ENCODE results near the gene POC1A.

Gene POC1A

DNA sequence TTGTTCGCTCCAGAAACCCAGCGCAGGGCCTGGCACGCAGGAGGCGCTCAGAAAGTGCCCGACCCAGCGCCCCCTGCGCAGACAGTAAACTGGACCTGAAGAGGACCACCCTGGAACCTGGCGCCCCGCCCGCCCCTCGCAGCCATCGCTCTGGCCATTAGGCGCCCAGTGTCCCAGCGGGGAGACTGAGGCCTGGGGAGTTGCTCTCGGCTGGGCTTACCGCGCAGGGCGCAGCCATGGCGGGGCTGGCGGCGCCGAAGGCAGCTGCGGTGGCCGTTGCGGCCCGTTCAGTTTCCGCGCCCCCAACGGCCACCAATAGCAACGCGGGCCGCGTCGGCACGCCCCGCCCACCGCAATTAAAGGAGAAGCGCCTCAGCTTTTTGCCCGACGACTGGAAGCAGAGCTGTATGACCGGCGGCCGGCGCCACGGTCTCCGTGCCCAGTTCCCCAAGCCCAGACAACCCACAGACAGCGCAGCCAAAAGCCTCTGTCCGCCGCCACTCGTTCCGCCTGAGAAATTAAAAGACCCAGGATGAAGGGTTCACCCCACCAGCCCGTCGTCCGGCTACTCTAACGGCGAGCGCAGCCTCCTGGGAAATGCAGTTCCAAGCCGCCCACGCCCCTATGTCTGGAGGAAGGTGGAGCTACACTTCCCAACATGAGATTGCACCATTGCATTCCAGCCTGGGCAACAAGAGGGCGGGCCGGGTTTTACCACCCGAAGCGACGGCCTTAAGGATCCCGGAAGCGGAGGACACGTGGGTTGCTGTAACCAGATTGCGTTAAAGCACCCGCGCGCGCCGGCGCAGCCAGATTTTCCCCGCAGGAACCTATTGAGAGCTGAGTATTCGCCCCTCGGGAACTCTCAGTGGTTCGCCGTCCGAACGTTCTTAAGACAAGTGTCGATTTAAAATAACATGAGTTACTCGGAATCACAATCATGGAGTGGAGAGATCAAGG lies at the start of gene POC1A:
Gene POC1A, minus strand, starts transcription at position 289 of the 960 bp plus-strand sequence. Its CDS starts 51 bp downstream, at position 238.
- DNase-seq, result peak; percentile 78

DNA sequence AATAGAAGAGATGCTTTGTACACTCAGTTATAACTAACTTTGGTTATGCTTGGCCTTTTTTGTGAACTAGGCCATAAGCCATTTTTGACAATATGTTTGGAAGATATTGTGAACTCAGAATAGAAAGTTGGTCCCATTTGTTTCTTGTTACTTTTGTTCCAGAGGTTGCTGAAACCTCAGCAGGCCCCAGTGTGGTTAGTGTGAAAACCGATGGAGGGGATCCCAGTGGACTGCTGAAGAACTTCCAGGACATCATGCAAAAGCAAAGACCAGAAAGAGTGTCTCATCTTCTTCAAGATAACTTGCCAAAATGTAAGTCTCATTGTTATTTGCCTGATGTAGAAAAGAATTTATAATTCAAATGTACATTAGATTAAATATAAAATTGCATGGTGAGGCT lies 49.5 kb upstream of the POC1A start:
- DNase-seq, result no peak

DNA sequence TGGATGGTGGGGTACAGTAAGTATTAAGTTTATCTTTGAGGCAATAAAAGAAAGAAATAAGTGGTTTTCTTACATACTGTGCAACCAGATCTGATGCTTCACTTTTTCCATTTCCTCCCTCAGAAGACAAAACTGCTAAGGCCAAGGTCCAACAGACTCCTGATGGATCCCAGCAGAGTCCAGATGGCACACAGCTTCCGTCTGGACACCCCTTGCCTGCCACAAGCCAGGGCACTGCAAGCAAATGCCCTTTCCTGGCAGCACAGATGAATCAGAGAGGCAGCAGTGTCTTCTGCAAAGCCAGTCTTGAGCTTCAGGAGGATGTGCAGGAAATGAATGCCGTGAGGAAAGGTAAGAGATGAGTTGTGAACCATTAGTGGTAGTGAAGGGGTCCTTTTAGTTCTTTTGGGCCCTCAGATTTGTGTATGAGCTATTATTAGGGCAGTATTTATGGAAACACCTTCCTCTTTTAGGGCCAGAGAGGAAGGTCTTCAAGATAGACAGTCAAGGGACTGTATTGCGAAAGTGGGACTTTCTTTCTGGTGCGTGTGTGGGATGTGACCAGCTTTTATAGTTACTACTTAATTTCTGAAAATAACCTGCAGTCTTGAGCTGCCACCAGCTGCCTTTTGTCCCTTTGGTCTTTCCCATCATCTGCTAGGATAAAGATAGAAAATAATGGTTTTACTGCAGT lies 48.3 kb upstream of the POC1A start:
- no peak for DNase-seq

GRCh38 chr3:52200981-52201679 lies 46.9 kb upstream of the POC1A start:
- DNase-seq, result no peak

- DNase-seq, result no peak
Measured at GRCh38 chr3:52198643-52199608, 44.7 kb upstream of the POC1A start.

DNA sequence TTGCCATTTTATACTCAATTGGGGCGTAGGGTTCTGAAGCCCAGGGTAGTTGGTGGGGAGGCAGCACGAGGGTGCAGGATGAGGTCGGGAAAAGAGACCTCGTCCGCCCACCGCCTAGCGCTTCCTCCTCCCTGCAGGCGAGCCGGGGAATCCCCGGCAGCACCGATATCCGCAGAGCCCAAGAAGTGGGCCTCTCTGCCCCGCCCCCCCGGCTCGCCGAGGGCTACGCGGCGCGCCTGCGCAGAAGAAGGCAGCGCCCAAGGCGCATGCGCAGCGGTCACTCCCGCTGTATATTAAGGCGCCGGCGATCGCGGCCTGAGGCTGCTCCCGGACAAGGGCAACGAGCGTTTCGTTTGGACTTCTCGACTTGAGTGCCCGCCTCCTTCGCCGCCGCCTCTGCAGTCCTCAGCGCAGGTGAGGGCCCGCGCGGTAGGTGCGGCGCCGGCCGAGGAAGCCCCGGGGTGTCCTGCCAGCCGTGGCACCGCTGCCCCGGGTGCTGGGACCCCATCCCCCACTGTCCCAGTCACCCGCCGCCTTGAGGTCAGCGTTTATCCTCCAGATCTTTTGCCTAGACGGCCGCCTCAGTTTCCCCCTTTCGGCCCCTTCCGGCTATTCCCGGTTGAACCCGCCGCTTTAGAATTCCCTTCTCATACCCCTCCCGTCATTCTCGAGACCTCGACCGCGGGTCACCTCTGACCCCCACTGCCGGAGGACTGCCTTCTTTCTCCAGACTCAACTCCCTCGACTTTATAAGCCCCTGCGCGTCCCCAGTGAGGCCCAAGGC lies 43.8 kb upstream of the POC1A start, which contains the start of gene ALAS1:
Gene ALAS1, plus strand, starts transcription at position 319 of the 784 bp plus-strand sequence. CDS start 1,082 bp downstream, outside the sequence.
- DNase-seq, result peak; percentile 80

- no peak for DNase-seq
Measured at GRCh38 chr3:52197499-52197841, 43.2 kb upstream of the POC1A start.

GRCh38 chr3:52196977-52197376 lies 42.8 kb upstream of the POC1A start:
- no peak for DNase-seq

- DNase-seq, result no peak
Measured at GRCh38 chr3:52195823-52196331, 41.7 kb upstream of the POC1A start.

- DNase-seq, result no peak
Measured at GRCh38 chr3:52195291-52195597, 41.0 kb upstream of the POC1A start.

- DNase-seq, result no peak
Measured at GRCh38 chr3:52194485-52195290, 40.5 kb upstream of the POC1A start.

- DNase-seq, result no peak
Measured at GRCh38 chr3:52193065-52193464, 38.8 kb upstream of the POC1A start.

DNA sequence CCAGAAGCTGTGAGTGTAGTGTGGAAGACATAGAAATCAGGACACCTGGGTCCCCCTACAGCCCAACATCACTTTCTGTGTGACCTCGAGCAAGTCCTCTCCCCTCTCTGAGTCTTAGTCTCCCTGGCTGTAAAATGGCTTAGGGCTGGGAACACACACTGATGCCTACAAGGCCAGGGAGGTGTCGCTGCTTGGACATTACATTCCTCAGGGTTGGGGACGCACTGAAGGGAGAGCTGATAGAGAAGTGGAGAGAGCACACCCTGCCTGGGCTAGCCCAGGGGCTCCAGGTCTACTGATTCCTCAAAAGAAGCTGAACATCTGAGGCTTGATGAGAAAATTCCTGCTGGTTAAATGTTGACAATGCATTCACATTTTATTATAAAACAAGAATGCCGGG lies 37.4 kb upstream of the POC1A start:
- no peak for DNase-seq

DNA sequence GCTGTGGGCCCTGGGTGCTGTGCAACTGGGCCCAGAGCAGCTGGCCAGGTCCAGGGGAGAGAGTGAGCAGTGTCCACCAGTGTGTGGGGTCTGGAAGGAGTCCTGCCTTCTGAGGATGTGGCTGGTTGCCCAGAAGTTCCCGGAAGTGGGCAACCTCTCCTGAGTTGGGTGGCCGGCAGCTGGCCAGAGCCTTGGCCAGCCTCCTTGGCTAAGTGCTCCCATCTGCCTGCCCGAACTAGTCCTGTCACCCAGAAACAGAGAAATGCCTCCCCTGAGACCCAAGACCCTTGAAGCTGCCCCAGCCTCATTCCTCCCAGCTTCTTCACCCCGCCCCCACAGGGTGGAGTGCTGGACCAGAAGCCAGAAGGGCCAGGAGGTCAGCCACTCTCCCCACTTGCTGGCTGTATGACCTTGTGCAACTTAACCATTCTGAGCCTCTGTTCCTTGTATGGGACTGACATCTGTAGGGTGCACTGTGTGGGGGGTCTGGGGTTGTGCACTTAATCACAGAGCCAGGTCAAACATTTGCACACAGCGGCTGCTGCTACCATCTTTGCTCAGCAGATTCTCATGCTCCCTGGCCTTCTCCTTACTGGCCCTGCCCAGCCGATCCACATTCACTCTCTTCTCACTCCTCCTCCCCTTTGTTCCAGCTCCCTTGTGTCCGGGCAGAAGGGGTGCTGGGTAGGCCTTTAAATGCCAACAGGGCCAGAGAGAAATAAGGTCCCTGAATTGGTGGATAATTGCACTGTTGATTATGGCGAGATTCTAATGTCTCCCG lies 36.3 kb upstream of the POC1A start:
- no peak for DNase-seq

- no peak for DNase-seq
Measured at GRCh38 chr3:52188556-52188955, 34.3 kb upstream of the POC1A start.

DNA sequence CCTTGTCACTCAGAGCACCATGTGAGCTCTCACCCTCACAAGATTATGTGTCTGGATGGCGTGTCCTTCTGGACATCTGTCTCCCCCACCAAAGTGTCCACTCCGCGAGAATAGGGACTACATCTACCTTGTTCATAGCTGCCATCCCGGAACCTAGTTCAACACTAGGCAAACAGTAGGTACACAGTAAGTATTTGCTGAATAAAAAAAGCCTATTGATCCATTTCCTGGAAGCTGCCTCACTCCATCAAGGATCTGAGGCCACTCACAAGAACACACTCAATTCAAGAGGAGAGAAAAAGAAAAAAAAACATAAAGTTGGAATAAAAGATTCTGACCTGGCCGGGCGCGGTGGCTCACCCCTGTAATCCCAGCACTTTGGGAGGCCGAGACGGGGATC lies 32.5 kb upstream of the POC1A start:
- no peak for DNase-seq

DNA sequence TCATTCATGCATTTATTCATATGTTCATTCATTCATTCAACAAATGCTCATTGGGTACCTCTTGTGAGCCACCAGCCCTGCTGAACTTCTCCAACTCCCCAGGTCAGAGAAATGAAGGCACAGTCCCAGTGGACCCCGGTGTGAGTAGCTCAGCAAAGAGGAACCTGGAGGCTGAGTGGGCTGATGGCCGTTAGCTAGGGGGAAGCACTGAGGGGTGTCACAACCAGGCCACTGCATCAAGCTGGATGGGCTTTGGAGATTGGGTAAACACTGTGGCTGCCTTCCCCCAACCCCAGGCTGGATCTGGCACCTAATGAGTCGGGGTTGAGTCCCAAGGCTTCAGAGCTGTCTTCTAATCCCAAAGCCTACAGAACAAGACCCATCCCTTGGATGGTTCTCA lies 31.6 kb upstream of the POC1A start:
- DNase-seq, result no peak

DNA sequence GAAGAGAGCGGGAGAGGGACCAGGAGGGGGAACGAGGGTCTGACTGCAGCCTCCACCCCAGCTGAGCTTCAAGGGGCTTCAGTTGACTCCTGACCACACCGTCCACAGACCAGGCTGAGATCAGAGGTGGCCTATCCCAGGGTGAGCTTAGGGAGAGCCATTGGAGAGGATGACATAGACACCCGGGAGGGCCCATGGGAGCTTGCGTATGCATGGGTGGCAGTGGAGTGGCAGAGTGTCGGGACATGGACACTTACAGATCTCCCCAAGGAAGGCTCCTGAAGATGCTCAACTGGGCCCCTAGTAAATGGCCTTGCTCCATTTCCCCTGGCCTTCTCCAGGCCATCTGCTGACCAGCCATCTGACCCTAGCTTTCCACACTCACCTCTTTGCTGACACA lies 31.1 kb upstream of the POC1A start:
- no peak for DNase-seq

GRCh38 chr3:52184690-52185089 lies 30.5 kb upstream of the POC1A start:
- DNase-seq, result no peak
